Mammary epithelial cell (primary cell): ENCODE results near the gene EVX2.

Experiments
- CTCF ChIP-seq, 2 donors: IDR thresholded peaks in 1 of 2; conservative IDR thresholded peaks in 1 of 2; 2 replicates each; pipeline ENCODE4 v1.5.1; 2011 to 2012; ENCODE audit warnings: inconsistent platforms in 2 of 2, low read length in 2 of 2, mild to moderate bottlenecking in 2 of 2, control low read depth in 1 of 2, low read depth in 1 of 2; ENCODE audit not compliant: insufficient read depth in 1 of 2; ENCODE audit errors: extremely low read depth in 1 of 2
- EZH2 ChIP-seq: IDR thresholded peaks from 2 replicates; pipeline ENCODE4 v1.6.1; 2012; ENCODE audit warnings: low read length, inconsistent platforms, borderline replicate concordance

- TF ChIP-seq CTCF (conservative IDR thresholded peaks at IDR 0.05 in 1 of 2, IDR thresholded peaks at IDR 0.05 in 1 of 2; ENCODE audit: extremely low read depth in 1 of 2, insufficient read depth in 1 of 2, low read depth in 1 of 2, low read length in 2 of 2) (no peak), EZH2 (no peak)
Observed at GRCh38 chr2:176111846-176112374, 28.1 kb upstream of the EVX2 start.
